ENCODE results near the gene CCL26. TPM values are rescaled to one million over a fixed set of nuclear protein-coding genes. Genes with fewer than 3 reads are reported as not detected.
"Not testable (repeated sequence)": the region's sequence is repeated elsewhere in the genome, so short reads cannot be mapped to it uniquely, and the experiment has no call there.

CCL26 gene
- total and polyA plus RNA-seq, 9 of the 15 experiments (the other 6 are each of a cell fraction or from before 2014, with no cell fraction given) = 2.3 to 26.8 (median 8.4) TPM

- Histone ChIP-seq H3K9me1 (ENCODE audit: control insufficient read depth, insufficient read depth, low read length) (no peaks in the 10 kb centered on the region), H3K9me3 (replicated peaks; ENCODE audit: control insufficient read depth, insufficient read depth, low read depth, low read length) (no peaks in the 10 kb centered on the region), H4K20me1 (replicated peaks; ENCODE audit: control insufficient read depth, insufficient read depth, low read length) (no peaks in the 10 kb centered on the region), H3K9ac (ENCODE audit: insufficient read depth in 1 of 2, low read depth in 2 of 2, low read length in 2 of 2) (peak overlapping the region in 1 of 2 experiments; percentile 80; a peak in 2 of 4 replicates), H3K79me2 (ENCODE audit: control insufficient read depth, insufficient read depth, low read length) (no peaks in the 10 kb centered on the region), H3K27ac (ENCODE audit: extremely low read depth, low read depth, low read length) (no peak overlapping the region; the same call in 2 of the 3 replicates), H3K4me1 (replicated peaks in 1 of 2; ENCODE audit: control insufficient read depth in 2 of 2, insufficient read depth in 2 of 2, low read length in 2 of 2) (peaks cover 12 to 22% of the 10 kb centered on the region in 2 experiments), H3K36me3 (ENCODE audit: control insufficient read depth, insufficient read depth, low read length) (no peaks in the 10 kb centered on the region), H3K27me3 (ENCODE audit: control insufficient read depth in 2 of 2, insufficient read depth in 2 of 2, low read length in 2 of 2) (no peaks in the 10 kb centered on the region), H3K4me3 (no peak overlapping the region), H2AFZ (ENCODE audit: low read depth, low read length) (no peak overlapping the region), H3K4me2 (ENCODE audit: insufficient read depth, low read length) (no peak overlapping the region)
- TF ChIP-seq FOXA3 (CRISPR knock-in tag; conservative IDR thresholded peaks at IDR 0.05 in 1 of 2, IDR thresholded peaks at IDR 0.05 in 1 of 2) (peak; percentile 17 to 77; a peak in 2 of 4 replicates), NCOA1 (IDR thresholded peaks at IDR 0.05; ENCODE audit: low read depth) (no peak), POLR3A (IDR thresholded peaks at IDR 0.05; ENCODE audit: borderline replicate concordance, extremely low read depth, insufficient read depth, insufficient read length) (no peak), ZEB2 (IDR thresholded peaks at IDR 0.05) (no peak)
- BruUV-seq (replicated peaks) = no TSS peak
- ChIA-PET POLR2A (interaction anchor here (0.9 kb wide), 1 partner anchor 11 kb away, joined by 3 read pairs; the partner anchor contains the start of gene HIP1), CTCF (ENCODE audit: low intra/inter-chr PET ratio) (no interaction called here)
- 79% methylated on average over 8 of the region's 8 CpGs for whole genome bisulfite sequencing (ENCODE audit: insufficient coverage, low coverage, missing lambda C conversion rate)
- DNase-seq (ENCODE audit: extremely low read depth in 1 of 4, low spot score in 3 of 4) = no peak
- FAIRE-seq = no peak
- no peak for ATAC-seq
- in situ Hi-C loops (cut with MboI) (no loop called here), intact Hi-C loops (cut with micrococcal nuclease) (no loop called here)
Measured at GRCh38 chr7:75727881-75728593, 44.0 kb downstream of the CCL26 start.

- H3K4me2 ChIP-seq (ENCODE audit: insufficient read depth, low read length); H2AFZ ChIP-seq (ENCODE audit: low read depth, low read length); H3K9me1 ChIP-seq (ENCODE audit: control insufficient read depth, insufficient read depth, low read length); H4K20me1 ChIP-seq (replicated peaks; ENCODE audit: control insufficient read depth, insufficient read depth, low read length); FAIRE-seq; ATAC-seq; POLR2A ChIA-PET; H3K4me3 ChIP-seq; H3K27me3 ChIP-seq (ENCODE audit: control insufficient read depth in 2 of 2, insufficient read depth in 2 of 2, low read length in 2 of 2); H3K9me3 ChIP-seq (replicated peaks; ENCODE audit: control insufficient read depth, insufficient read depth, low read depth, low read length); H3K36me3 ChIP-seq (ENCODE audit: control insufficient read depth, insufficient read depth, low read length); H3K27ac ChIP-seq (ENCODE audit: extremely low read depth, low read depth, low read length); DNase-seq (ENCODE audit: extremely low read depth in 1 of 4, low spot score in 3 of 4); intact Hi-C loops (cut with micrococcal nuclease); H3K79me2 ChIP-seq (ENCODE audit: control insufficient read depth, insufficient read depth, low read length); H3K9ac ChIP-seq (ENCODE audit: insufficient read depth in 1 of 2, low read depth in 2 of 2, low read length in 2 of 2); BruUV-seq (replicated peaks); in situ Hi-C loops (cut with MboI): not testable (repeated sequence)
- H3K4me1 ChIP-seq (replicated peaks in 1 of 2; ENCODE audit: control insufficient read depth in 2 of 2, insufficient read depth in 2 of 2, low read length in 2 of 2) = peaks cover 5 to 17% of the 10 kb centered on the region in 2 experiments
- 87% methylated on average over 6 of the region's 6 CpGs for WGBS (ENCODE audit: insufficient coverage, low coverage, missing lambda C conversion rate)
- CTCF ChIA-PET (ENCODE audit: low intra/inter-chr PET ratio) = interaction anchor here (0.6 kb wide), 1 partner anchor 682 kb away, joined by 3 read pairs; no protein-coding TSS in a partner anchor
Measured at GRCh38 chr7:75727351-75727750, 44.7 kb downstream of the CCL26 start.
